Subcutaneous adipose tissue (tissue), 4 donors: ENCODE measurements around the gene BCORL1. TPM values are rescaled to one million over a fixed set of nuclear protein-coding genes. Genes with fewer than 3 reads are reported as not detected.

Experiments used
- total RNA-seq, 4 donors: library from RNA; depleted of rRNA; stranded (reverse); fragments of >200 nt; gene quantifications; one replicate each; pipeline ENCODE4 v1.1.0, GENCODE V29; 2016
- TF ChIP-seq, protein P1 (sequence below): fragments of 450-650 bp; IDR thresholded peaks from one replicate; pipeline ENCODE4 v1.5.1; 2016; ENCODE audit warnings: low read depth, mild to moderate bottlenecking, control low read depth, antibody characterized with exemption, moderate library complexity

BCORL1 gene
- total RNA-seq, 4 donors from 2014 or later = 4.1 to 13.9 (median 4.4) TPM

DNA sequence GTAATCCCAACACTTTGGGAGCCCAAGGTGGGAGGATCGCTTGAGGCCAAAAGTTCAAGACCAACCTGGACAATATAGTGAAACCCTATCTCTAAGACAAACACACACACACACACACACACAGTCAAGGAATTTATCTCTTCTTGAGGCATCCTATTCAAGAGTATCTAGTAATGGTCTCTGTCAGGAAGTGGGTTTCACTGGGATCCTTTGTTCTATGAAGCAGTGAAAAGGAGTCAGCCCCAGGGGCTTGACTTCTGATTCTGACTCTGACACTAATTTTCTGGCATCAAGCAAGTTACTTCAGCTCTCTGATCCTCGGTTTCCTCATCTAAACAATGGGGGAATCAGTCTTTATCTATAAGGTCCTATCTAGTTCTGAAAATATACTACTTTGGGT is 41.7 kb upstream of the BCORL1 start:
- TF ChIP-seq, protein P1, sequence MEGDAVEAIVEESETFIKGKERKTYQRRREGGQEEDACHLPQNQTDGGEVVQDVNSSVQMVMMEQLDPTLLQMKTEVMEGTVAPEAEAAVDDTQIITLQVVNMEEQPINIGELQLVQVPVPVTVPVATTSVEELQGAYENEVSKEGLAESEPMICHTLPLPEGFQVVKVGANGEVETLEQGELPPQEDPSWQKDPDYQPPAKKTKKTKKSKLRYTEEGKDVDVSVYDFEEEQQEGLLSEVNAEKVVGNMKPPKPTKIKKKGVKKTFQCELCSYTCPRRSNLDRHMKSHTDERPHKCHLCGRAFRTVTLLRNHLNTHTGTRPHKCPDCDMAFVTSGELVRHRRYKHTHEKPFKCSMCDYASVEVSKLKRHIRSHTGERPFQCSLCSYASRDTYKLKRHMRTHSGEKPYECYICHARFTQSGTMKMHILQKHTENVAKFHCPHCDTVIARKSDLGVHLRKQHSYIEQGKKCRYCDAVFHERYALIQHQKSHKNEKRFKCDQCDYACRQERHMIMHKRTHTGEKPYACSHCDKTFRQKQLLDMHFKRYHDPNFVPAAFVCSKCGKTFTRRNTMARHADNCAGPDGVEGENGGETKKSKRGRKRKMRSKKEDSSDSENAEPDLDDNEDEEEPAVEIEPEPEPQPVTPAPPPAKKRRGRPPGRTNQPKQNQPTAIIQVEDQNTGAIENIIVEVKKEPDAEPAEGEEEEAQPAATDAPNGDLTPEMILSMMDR = no peak

DNA sequence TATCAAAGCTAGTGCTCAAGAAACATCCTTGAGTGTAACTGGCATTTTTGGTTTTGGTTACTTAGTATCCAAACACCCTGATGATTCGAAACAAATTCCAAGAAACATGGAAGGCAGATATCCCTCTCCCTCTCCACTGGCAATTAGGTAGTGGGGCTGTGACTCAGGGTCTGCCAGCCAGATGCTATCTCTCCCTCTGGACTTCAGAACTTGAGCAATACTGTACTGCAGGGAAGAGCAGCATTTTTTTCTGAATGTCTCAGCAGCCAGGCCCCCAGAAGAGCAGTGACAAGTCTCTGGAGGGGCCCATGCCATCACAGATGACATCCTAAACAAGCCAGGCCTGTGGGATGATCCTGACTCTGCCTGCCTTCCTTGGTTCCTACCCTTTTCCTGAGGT is 37.3 kb upstream of the BCORL1 start:
- TF ChIP-seq, protein P1 = no peak

DNA sequence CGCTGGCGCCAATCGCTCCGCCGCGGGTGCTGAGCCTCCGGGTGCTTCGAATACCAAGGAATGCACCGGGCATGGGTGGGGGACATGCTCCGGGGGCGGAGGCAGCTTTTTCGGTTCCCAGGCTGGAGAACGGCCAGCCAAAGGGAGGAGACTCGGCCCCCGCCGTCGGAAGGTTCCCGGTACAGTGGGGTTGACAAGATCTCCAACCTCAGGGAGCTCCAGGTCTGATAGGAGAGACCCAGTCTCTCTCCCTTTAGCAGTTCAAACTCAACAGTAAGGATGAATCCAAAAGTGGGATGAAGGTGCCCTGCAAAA is 29.1 kb upstream of the BCORL1 start:
- TF ChIP-seq, protein P1 = no peak

DNA sequence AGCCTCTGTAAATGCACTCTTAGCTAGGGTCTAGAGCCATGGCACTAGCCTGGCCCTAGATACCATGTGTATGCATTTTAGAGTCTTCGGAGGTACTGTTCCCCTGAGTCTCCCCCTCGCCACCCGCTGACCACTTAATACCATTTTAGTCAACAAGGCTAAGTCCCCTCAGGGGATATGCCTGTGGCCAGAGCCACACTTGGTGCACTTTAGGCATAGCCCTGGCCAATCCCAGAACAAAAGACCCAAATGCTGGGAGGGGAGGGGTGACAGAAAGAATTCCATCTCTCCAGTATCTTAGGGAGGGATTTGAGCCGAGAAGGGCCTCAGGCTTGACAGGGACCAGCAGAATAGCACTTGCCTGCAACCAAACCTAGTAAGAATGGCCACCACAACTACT is 28.6 kb upstream of the BCORL1 start:
- TF ChIP-seq, protein P1 = no peak

DNA sequence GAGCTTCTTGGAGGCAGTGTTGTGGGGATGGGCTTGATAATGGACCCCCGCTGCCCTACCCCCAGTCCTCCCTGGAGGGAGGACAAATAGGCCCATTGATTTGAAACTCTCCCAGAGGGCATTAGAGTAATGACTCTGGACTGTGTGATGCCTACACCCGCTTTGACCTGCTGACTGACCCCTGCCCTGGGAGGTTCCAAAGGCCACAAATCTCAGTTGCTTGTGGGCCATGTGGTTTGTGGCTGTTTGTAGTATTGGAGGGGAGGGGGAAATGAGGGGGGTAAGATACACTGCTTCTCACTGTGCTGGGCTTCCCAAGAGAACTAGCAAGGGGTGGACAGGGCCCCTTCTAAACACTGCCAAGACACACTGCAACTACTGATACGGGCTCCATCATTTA is 27.6 kb upstream of the BCORL1 start:
- TF ChIP-seq, protein P1 = no peak

DNA sequence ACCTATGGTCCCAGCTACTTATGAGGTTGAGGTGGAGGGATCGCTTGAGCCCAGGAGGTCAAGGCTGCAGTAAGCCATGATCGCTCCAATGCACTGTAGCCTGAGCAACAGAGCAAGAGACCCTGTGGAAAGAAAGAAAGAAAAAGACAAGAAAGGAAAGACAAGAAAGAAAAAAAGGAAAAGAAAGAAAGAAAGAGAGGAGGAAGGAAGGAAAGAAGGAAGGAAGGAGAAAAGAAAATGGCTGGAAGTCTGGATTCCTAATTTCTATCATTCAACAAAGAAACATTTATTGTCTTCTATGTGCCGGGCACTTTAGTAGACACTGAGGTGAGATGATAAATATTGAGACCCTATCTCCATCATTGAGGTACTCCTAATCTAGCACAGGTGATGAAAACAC is 26.8 kb upstream of the BCORL1 start:
- TF ChIP-seq, protein P1 = no peak

DNA sequence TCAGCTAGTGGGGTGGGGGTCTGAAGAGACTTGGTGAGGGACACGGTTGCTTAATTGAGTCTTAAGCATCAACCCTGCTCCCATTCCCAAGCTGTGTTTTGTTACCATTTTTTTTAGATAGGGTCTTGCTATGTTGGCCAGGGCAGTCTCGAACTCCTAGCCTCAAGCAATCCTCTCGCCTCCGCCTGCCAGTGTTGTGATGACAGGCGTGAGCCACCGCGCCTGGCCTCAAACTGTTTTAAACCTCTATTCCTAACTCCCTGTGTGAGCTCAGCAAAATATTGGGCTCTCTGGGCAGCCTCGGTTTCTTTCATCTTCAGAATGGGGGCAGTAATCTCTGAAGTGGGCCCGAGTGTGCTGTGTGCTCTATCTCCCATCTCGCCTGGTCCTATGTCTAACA is 26.3 kb upstream of the BCORL1 start:
- TF ChIP-seq, protein P1 = no peak

DNA sequence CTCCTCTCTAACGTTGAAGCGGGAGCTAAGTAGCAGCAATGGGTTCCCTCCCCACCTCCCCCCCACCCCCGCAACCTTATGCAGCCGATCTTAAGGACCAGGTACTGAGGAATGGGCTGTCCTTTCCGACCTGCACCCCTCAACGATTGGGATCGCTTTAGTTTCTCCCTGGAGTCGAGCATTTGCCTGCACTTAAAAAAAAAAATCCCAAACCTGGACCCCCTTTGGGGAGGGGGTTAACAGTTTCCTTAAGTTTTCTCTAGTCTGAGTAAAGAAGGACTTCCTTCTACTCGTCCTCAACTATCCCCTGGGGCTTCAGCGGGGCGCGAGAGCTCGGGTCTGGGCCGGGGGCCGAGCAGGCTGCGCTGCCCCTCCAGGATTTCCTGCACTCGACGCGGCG is 25.7 kb upstream of the BCORL1 start:
- TF ChIP-seq, protein P1 = no peak
